ENCODE measurements around the gene STRN.
"Not testable (repeated sequence)": the region's sequence is repeated elsewhere in the genome, so short reads cannot be mapped to it uniquely, and the experiment has no call there.

The STRN gene

GRCh38 chr2:36906277-36906676 lies 60.1 kb downstream of the STRN start:
- no peak for DNase-seq

GRCh38 chr2:36904636-36905035 lies 61.7 kb downstream of the STRN start:
- no peak for DNase-seq

GRCh38 chr2:36902385-36903120 lies 63.8 kb downstream of the STRN start:
- DNase-seq = no peak

GRCh38 chr2:36892805-36893204 lies 73.5 kb downstream of the STRN start:
- no peak for DNase-seq

- no peak for DNase-seq
Observed at GRCh38 chr2:36889795-36890194, 76.5 kb downstream of the STRN start.

GRCh38 chr2:36887095-36887494 lies 79.2 kb downstream of the STRN start:
- DNase-seq = not testable (repeated sequence)

GRCh38 chr2:36886664-36887063 lies 79.7 kb downstream of the STRN start:
- DNase-seq = no peak

- DNase-seq = no peak
Observed at GRCh38 chr2:36885605-36886004, 80.7 kb downstream of the STRN start.

- DNase-seq = peak; percentile 4
Observed at GRCh38 chr2:36882532-36882931, 83.8 kb downstream of the STRN start.

- DNase-seq = no peak
Observed at GRCh38 chr2:36881816-36882215, 84.5 kb downstream of the STRN start.

- DNase-seq = no peak
Observed at GRCh38 chr2:36878429-36878828, 87.9 kb downstream of the STRN start.

GRCh38 chr2:36871068-36871707 lies 95.1 kb downstream of the STRN start:
- DNase-seq = no peak

GRCh38 chr2:36869606-36870005 lies 96.7 kb downstream of the STRN start:
- no peak for DNase-seq

- no peak for DNase-seq
Observed at GRCh38 chr2:36861896-36862295, 104.4 kb downstream of the STRN start.

- DNase-seq = no peak
Observed at GRCh38 chr2:36859366-36859792, 107.0 kb downstream of the STRN start.

- no peak for DNase-seq
Observed at GRCh38 chr2:36858551-36859365, 107.6 kb downstream of the STRN start.

GRCh38 chr2:36857713-36858112 lies 108.6 kb downstream of the STRN start:
- DNase-seq = no peak

- no peak for DNase-seq
Observed at GRCh38 chr2:36855429-36855828, 110.9 kb downstream of the STRN start.

GRCh38 chr2:36854241-36854640 lies 112.1 kb downstream of the STRN start:
- DNase-seq = no peak

- no peak for DNase-seq
Observed at GRCh38 chr2:36849265-36849664, 117.1 kb downstream of the STRN start.

GRCh38 chr2:36843838-36844237 lies 122.5 kb downstream of the STRN start:
- no peak for DNase-seq

- no peak for DNase-seq
Observed at GRCh38 chr2:36839976-36840617, 126.2 kb downstream of the STRN start.

All from NK-92 treated with Interleukin-12 subunit alpha and Interleukin-12 subunit beta, amount 100 ng/mL, for 24 hours (cell line).